SK-N-SH (cell line): ENCODE results near the gene BAIAP2L2. TPM values are rescaled to one million over a fixed set of nuclear protein-coding genes. Genes with fewer than 3 reads are reported as not detected.

Experiments
- CTCF ChIA-PET: fragments of 300-600, 350-600 bp; formaldehyde crosslinking; extraction: SDS; loops from one replicate; lab custom pipeline; 2021; lab: Yijun Ruan, JAX
- POLR2A ChIA-PET: fragments of 350-600 bp; sonication (Branson Sonifier 250); formaldehyde crosslinking; extraction: SDS; loops from one replicate; lab custom pipeline; 2020; ENCODE audit warnings: antibody characterized with exemption, inconsistent platforms; lab: Yijun Ruan, JAX
- DNase-seq: peaks from one replicate; pipeline ENCODE4 v3.0.0; 2012
- H2AFZ ChIP-seq: fragments of 200-600 bp; sonication (generic); 2 replicates; pipeline ENCODE4 v1.8.1; 2016; ENCODE audit warnings: antibody characterized with exemption, mild to moderate bottlenecking, low read depth
- H3F3A ChIP-seq: fragments of 200-600 bp; sonication (generic); replicated peaks from 2 replicates; pipeline ENCODE3; 2016; ENCODE audit warnings: antibody characterized with exemption, mild to moderate bottlenecking; ENCODE audit not compliant: insufficient read depth
- H3K27ac ChIP-seq, 2 experiments: fragments of 200-500 bp in 1 of 2; fragments of 200-600 bp in 1 of 2; sonication (Bioruptor generic) in 1 of 2; sonication (generic), shearing (Covaris generic) in 1 of 2; 2 replicates each; pipeline versions ENCODE4 v1.5.1 to v1.6.1; 2014 to 2016; ENCODE audit warnings: low read depth in 2 of 2, inconsistent platforms in 1 of 2, low read length in 1 of 2, mild to moderate bottlenecking in 1 of 2, mixed read lengths in 1 of 2
- H3K27me3 ChIP-seq: fragments of 200-600 bp; sonication (generic), shearing (Covaris generic); 2 replicates; pipeline ENCODE4 v1.6.1; 2016; ENCODE audit warnings: mixed run types; ENCODE audit not compliant: insufficient read depth
- H3K36me3 ChIP-seq, 2 experiments: fragments of 200-500 bp in 1 of 2; fragments of 200-600 bp in 1 of 2; sonication (Bioruptor generic) in 1 of 2; sonication (generic) in 1 of 2; replicated peaks in 1 of 2; 2 replicates each; pipeline versions ENCODE3 to v1.5.1; 2014 to 2016; ENCODE audit warnings: low read length in 1 of 2, mild to moderate bottlenecking in 1 of 2; ENCODE audit not compliant: insufficient read depth in 2 of 2, control insufficient read depth in 1 of 2
- H3K4me1 ChIP-seq, 2 experiments: fragments of 200-500 bp in 1 of 2; fragments of 200-600 bp in 1 of 2; sonication (Bioruptor generic) in 1 of 2; sonication (generic), shearing (Covaris generic) in 1 of 2; 2 replicates each; pipeline versions ENCODE4 v1.5.1 to v1.6.1; 2014 to 2016; ENCODE audit warnings: low read depth in 1 of 2, low read length in 1 of 2, mixed run types in 1 of 2; ENCODE audit not compliant: insufficient read depth in 2 of 2, control insufficient read depth in 1 of 2
- H3K4me2 ChIP-seq: fragments of 200-600 bp; sonication (generic), shearing (Covaris generic); 2 replicates; pipeline ENCODE4 v1.6.1; 2017; ENCODE audit warnings: mixed run types
- H3K4me3 ChIP-seq, 2 experiments: fragments of 200-500 bp in 1 of 2; fragments of 200-600 bp in 1 of 2; sonication (Bioruptor generic) in 1 of 2; sonication (generic), shearing (Covaris generic) in 1 of 2; 2 replicates each; pipeline versions ENCODE4 v1.5.1 to v1.8.1; 2014 to 2016; ENCODE audit warnings: low read depth in 2 of 2, inconsistent platforms in 1 of 2, low read length in 1 of 2, mild to moderate bottlenecking in 1 of 2, mixed read lengths in 1 of 2, moderate library complexity in 1 of 2
- H3K79me2 ChIP-seq: fragments of 200-600 bp; sonication (generic); 2 replicates; pipeline ENCODE4 v1.8.1; 2017; ENCODE audit warnings: mild to moderate bottlenecking; ENCODE audit not compliant: insufficient read depth
- H3K9ac ChIP-seq: fragments of 200-600 bp; sonication (generic); 2 replicates; pipeline ENCODE4 v1.6.1; 2017; ENCODE audit warnings: mixed run types
- H3K9me2 ChIP-seq: fragments of 200-600 bp; sonication (generic); 2 replicates; pipeline ENCODE4 v1.6.1; 2017; ENCODE audit warnings: mixed run types
- H3K9me3 ChIP-seq: fragments of 200-600 bp; sonication (generic); 2 replicates; pipeline ENCODE4 v1.6.1; 2017; ENCODE audit warnings: mixed run types, mild to moderate bottlenecking, moderate library complexity
- H4K20me1 ChIP-seq: fragments of 200-600 bp; sonication (generic); 2 replicates; pipeline ENCODE4 v1.6.1; 2017; ENCODE audit warnings: mild to moderate bottlenecking, mixed run types; ENCODE audit not compliant: insufficient read depth
- CHD2 ChIP-seq: fragments of 150-350 bp; IDR thresholded peaks from 2 replicates; pipeline ENCODE4 v1.6.1; 2018; ENCODE audit warnings: low read length; ENCODE audit not compliant: partially characterized antibody
- EZH2phosphoT487 ChIP-seq: fragments of 200-600 bp; sonication (generic); IDR thresholded peaks from 2 replicates; pipeline ENCODE4 v1.6.1; 2017; ENCODE audit warnings: low read depth, mixed run types, mild to moderate bottlenecking, antibody characterized with exemption, moderate library complexity, borderline replicate concordance
- FOSL2 ChIP-seq: IDR thresholded peaks from 2 replicates; pipeline ENCODE4 v1.4.0; 2012; ENCODE audit warnings: low read depth, mild to moderate bottlenecking, moderate library complexity, borderline replicate concordance
- GATA2 ChIP-seq: sonication (generic); formaldehyde crosslinking; IDR thresholded peaks from 2 replicates; pipeline ENCODE4 v1.5.0; 2020; ENCODE audit warnings: mild to moderate bottlenecking, missing genetic modification reagents
- IRF3 ChIP-seq: fragments of 150-350 bp; IDR thresholded peaks from 2 replicates; pipeline ENCODE4 v1.6.1; 2016; ENCODE audit warnings: mild to moderate bottlenecking, low read depth, low read length
- MAX ChIP-seq: IDR thresholded peaks from 2 replicates; pipeline ENCODE4 v1.4.0; 2012; ENCODE audit warnings: low read depth
- NFIC ChIP-seq: IDR thresholded peaks from 2 replicates; pipeline ENCODE4 v1.4.0; 2012; ENCODE audit warnings: borderline replicate concordance
- NRF1 ChIP-seq: IDR thresholded peaks from 2 replicates; pipeline ENCODE4 v1.6.1; 2012; ENCODE audit warnings: low read depth, mild to moderate bottlenecking, low read length
- PBX3 ChIP-seq: IDR thresholded peaks from 2 replicates; pipeline ENCODE4; 2012
- POLR2AphosphoS5 ChIP-seq: IDR thresholded peaks from 2 replicates; pipeline ENCODE4 v1.6.1; 2012; ENCODE audit warnings: low read depth, low read length
- RAD21 ChIP-seq: IDR thresholded peaks from 2 replicates; pipeline ENCODE4 v1.6.1; 2012; ENCODE audit warnings: mild to moderate bottlenecking, low read length
- REST ChIP-seq: IDR thresholded peaks from 2 replicates; pipeline ENCODE4 v1.6.1; 2012; ENCODE audit warnings: mild to moderate bottlenecking, low read depth, low read length, moderate library complexity
- TAF1 ChIP-seq: IDR thresholded peaks from 2 replicates; pipeline ENCODE4 v1.6.1; 2012; ENCODE audit warnings: low read depth, mild to moderate bottlenecking, low read length, moderate library complexity, borderline replicate concordance
- TCF12 ChIP-seq: IDR thresholded peaks from 2 replicates; pipeline ENCODE4 v1.4.0; 2012
- USF1 ChIP-seq: IDR thresholded peaks from 2 replicates; pipeline ENCODE4 v1.4.0; 2012; ENCODE audit warnings: low read depth, borderline replicate concordance
- USF2 ChIP-seq: fragments of 150-350 bp; IDR thresholded peaks from 2 replicates; pipeline ENCODE4 v1.6.1; 2017; ENCODE audit warnings: antibody characterized with exemption, low read length, low read depth, borderline replicate concordance
- YY1 ChIP-seq: IDR thresholded peaks from 2 replicates; pipeline ENCODE4 v1.4.0; 2012; ENCODE audit warnings: low read depth, mild to moderate bottlenecking
- WGBS: methylation state at CpG from one replicate; pipeline ENCODE4 v1.1.6; 2017; ENCODE audit warnings: low lambda C conversion rate; 5-methylcytosine and 5-hydroxymethylcytosine counted together
- polyA plus RNA-seq, 3 experiments: library from polyadenylated mRNA; depleted of rRNA; stranded (reverse); fragments of >200 nt; gene quantifications; 2 replicates each; pipeline ENCODE4 v1.2.3, GENCODE V29; 2012

The BAIAP2L2 gene
- polyA plus RNA-seq, 1 of the 3 experiments (the other 2 are of a cell fraction): 0.16 TPM

GRCh38 chr22:38142606-38143005 is 32.1 kb upstream of the BAIAP2L2 start:
- POLR2A ChIA-PET: interaction anchor here (1.3 kb wide), 1 partner anchor 21 kb away, joined by 4 read pairs; no protein-coding TSS in a partner anchor
- Histone ChIP-seq H4K20me1 (no peaks in the 10 kb centered on the region), H3K4me3 (no peak overlapping the region), H3K36me3 (no peaks in the 10 kb centered on the region)
- DNase-seq: no peak
- TF ChIP-seq GATA2 (CRISPR knock-in tag) (no peak), IRF3 (no peak), CHD2 (no peak), NRF1 (no peak), FOSL2 (no peak), YY1 (no peak), MAX (no peak), REST (no peak), NFIC (no peak), TCF12 (no peak), RAD21 (no peak), USF1 (no peak), POLR2AphosphoS5 (no peak), USF2 (no peak), PBX3 (no peak), TAF1 (no peak), EZH2phosphoT487 (no peak)
- TF ChIP-seq, all 33 proteins: peak for 0
- Histone ChIP-seq H3F3A (no peaks in the 10 kb centered on the region), H2AFZ (no peak overlapping the region), H3K4me2 (no peak overlapping the region), H3K9me2 (no peaks in the 10 kb centered on the region), H3K79me2 (no peaks in the 10 kb centered on the region), H3K9ac (no peak overlapping the region), H3K27ac (no peak overlapping the region), H3K27me3 (no peaks in the 10 kb centered on the region), H3K4me1 (peaks cover 0 to 4% of the 10 kb centered on the region in 2 experiments; a peak in 1 of 4 replicates), H3K9me3 (no peaks in the 10 kb centered on the region)
- CTCF ChIA-PET: interaction anchor here (1.4 kb wide), 1 partner anchor 28 kb away, joined by 6 read pairs; no protein-coding TSS in a partner anchor
- WGBS: no CpG with 5 or more reads among the region's 5 CpGs
